UCSD-AML1 (cell line): ENCODE results near the gene BMAL1.

Experiments used
- DNase-seq: peaks from one replicate; lab custom pipeline; 2025; ENCODE audit not compliant: unreplicated experiment; lab: John Stamatoyannopoulos, UW

The BMAL1 gene

DNA sequence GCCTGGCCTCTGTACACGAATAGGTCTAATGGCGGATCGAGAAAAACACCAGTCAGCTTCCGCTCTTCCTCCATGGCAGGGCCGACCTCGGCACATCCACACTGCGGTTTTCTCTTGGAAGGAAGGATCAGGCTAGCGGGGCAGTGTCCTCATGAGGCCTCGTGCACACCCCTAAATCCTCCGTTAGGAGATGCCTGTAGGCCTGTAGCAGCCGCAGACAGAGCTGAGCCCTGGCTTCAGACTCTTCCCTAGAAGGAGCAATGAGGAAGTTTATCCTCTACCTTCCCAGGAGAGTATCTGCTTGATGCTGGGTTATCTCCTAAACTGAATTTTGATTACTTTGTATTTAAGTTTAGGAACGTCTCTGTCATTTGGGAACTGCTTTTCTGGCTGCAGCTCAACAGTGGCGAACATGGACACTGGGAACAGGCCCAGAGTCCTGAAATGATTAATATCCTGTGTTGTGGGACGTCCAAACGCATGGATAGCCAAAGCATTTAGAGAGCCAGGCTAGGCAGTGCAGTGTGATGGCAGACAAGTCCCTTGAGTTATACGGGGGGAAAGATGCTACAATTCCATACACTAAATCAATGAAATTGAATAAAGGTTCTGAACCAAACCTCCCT, 16.5 kb upstream of the BMAL1 start:
- no peak for DNase-seq

DNA sequence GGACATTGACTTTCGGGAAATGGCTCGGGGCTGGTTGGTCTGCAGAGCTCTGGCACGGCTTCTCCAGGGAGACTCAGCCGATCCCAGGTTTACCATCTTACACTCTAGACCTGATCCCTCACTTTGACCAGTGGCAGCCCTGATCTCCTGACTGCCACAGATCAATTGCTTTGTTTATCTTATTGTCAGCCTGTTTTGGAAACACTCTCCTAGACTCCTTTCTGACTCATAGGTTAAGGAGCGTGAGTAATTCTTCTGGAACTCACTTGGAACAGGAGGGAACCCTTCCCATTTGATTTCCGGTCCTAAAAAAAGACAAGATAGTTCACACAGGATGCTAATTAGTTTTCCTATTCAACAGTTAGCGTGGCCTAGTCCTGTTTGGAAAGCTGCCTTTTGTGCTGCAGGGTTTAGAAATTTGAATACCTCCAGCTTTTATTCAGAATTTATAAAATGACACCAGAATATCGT, 16.0 kb upstream of the BMAL1 start:
- no peak for DNase-seq

DNA sequence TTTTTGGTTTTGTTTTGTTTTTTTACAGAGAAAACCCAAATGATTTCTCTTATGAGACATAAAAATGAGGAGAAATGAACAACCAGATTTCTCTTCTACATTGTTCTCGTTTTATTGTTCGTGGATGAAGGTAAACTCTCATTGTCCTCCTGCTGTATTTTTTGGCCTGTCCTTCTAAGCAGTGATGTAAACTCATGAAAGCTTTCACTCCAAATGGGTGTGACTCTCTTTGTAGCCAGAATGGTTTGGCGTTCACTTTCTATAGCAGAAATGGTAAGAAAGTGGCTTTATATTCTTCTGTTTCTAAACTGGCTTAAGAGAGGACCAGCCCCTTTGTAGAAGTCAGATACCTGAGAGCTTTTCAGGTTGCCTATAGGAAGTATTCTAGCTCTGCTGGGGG, 15.5 kb upstream of the BMAL1 start:
- DNase-seq, result no peak

DNA sequence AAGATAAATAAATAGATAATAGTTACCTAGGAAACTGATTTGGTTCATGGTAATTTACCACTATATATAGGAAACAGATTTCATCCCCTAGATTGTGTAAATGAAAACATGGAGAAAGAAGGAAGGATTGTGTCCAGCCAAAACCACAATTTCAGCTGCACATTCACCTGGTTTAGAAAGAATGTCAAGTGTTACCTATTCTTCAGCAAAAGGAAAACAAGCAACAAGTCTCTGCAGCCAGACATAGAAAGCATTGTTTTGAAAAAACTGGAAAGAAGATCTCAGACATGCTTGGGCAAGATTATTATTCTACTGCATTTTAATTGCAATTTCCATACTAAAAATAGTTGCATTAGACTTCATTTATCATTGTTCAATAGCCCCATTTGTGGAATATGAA, 8.8 kb upstream of the BMAL1 start:
- DNase-seq, result no peak

DNA sequence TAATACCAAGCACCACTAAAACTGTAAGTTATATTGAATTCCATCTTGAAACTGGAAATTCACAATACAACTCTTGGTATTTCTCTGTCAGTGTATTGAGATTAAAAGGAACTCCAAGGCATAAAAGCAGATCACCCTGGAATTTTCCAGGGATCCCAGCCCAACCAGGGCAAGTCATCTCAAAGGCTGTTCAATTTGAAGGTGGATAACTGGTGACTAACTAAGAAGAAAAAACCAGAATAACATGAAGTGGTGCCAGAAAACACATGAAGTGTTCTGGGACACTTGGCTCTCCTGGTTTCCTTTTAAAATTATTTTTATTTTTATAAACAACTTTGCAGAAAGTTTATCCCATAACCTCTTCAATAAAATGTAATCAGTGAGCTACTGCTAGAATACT, 7.8 kb upstream of the BMAL1 start:
- no peak for DNase-seq

DNA sequence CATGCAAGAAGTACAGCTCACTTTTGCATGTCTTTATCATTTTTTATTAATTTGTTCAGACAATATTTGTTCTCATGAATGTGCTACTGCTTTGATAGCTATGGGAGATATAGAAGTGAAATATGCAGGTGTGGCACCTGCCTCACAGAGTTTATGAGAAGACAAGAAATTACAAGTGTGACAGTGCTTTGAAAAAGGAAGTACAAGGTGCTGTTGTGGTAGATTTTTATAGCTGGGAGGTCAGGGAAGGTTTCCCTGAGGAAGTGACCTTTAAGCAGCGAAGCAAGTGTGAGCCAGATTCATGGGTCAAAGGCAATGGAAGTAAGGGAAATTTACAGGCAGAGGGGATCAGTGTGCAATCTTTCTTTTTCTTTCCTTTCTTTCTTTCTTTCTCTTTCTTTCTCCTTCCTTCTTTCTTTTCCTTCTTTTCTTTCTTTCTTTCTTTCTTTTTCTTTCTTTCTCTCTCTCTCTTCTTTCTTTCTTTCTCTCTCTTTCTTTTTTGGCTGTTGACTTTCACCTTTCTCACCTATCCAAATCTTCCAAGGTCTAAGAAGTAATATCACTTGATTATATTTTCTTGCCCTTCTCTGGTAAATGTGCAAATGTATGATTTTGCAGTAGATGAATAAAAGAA, 6.4 kb upstream of the BMAL1 start:
- DNase-seq, result no peak

DNA sequence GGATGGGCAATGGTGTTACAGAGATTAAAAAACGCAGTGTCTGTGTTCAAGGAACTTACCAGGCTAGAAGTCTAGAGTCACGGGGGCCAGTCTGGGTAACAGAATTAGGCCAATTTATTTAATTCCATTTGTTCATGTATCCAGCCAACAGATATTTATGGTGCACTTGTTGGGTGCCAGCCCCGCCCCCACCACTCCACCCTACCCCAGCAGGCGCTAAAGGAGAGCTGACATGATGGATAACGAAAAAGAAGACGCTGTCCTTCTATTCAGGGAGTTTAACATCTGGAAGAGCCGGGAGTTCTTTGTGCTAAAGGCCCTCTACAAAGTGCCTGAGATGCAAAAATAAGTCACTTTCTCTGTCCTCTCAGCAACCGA, 1.1 kb upstream of the BMAL1 start:
- DNase-seq, result no peak

DNA sequence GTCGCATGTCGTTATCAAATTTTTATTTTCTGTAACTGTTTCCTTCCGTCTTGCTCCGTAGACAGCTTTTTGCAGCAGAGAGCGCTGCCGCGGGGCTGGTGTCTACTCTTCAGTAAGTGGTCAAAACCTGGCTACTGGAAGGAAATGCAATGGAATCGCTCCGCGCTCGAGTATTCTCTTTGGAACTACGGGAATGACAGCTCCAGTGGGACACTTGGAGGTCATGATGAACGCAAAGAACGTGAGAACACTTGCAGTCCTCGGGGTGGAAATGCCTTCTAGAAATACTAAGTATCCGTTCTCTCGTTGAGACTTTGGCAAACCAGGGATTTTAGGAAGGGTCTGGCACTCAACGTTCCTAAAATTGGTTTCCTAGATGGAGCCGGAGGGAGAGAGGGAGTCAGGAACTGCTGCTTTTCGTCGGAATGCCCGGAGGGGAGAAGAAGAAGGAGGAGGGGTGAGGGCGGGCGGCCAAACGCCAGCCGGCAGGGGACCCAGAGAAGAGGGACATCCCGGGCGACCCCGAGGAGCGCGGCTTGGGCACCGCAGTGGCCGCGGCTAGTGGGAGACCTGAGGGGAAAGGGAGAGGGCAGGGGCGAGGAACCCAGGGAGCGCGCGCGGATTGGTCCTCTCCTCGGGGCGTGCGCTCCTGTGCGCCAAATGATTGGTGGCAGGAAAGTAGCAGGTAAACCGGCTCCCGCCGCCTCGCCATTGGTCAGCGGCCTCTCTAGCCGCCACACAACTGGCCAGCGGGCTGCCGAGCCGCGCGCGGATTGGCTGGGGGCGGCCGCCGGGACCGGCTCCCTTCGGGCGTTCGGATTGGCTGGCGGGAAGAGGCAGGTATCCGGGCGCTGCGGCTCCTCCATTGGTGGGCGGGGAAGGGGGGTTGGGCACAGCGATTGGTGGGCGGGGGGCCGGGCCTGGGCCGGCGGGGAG, 490 bp upstream of the BMAL1 start:
- peak; percentile 96 for DNase-seq

DNA sequence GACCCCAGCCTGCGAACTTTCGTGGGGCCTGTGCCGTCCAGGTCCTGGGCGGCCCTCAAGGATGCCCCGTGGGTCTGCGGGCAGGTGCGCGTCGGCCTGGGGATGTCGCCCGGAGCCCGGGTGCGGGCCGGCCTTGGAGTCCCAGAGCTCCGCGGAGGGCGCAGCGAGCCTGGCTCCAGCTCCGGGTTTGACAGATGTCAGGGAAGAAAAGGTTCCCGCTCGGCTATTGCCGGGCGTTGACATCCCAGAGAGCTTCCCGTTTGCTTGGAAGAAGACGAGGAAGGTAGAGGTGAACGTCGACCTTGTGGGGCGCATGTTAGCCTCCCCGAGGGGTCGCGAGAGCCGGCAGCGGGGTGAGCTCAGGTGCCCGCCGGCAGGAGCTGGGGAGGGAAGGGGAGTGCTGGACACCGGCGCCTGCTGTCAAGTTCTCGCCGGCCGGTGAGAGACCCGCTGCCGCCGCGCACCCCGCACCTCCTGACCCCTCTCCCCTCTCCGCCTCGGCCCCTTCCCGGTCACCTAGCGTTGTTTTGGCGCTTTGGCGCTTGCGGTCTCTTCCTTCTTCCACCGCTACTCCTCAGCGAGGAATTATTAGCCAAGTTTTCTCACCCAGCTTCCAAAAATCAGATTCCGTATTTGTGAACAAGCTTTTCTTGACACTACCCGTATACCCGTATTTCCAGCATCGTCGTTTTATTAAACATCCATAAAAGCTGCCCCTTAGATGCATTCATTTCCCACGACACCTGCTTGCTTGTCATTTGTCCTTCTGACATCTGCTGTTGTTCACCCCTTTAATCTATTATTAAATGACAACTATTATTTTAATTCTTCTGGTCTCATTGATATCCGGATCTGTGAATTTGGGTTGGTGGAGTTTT, 1.3 kb downstream of the BMAL1 start:
- DNase-seq, result no peak

DNA sequence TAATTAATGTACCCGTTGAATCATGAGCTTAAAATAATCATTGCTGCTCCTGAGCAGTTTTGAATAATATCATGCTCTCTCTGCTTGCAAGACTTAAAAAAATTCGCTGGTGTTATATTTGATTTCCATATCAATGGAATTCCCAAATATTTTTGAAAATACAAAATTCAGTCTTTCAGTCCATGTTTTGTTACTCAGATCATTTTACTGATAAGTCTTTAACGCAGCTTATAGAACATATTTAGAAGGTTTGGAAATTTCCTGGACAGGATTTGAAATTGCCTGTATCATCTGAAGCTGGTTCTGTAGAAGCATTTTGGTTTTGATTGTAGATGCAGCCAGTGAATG, 1.9 kb downstream of the BMAL1 start:
- no peak for DNase-seq

DNA sequence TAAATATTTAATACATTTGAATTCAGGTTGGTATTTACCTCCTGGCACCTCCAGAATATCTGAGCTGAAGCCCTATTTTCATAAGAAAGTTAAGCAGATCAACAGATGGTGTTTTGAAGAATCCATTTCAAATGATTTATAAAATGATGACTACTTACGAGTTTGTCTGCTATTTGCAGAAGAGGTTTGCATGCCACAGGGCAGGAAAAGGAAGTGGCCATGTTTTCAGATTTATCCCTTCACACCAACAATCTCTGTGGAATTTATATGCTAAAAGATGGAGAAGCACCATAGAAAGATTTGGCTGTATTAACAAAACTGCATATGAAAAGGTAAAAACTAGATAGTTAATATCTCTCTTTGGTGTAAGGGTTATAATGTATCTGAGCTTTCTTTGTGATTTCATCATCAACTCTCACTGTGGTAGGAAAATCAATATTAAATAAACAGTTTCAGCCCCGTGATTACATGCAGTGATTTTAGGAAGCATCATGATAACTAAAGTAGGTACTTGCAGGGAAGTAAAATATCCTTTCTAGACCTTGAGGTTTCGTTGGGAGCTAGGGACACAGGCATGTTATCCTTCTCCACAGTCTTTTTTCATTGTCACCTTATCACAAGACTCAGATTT, 2.6 kb downstream of the BMAL1 start:
- DNase-seq, result no peak

DNA sequence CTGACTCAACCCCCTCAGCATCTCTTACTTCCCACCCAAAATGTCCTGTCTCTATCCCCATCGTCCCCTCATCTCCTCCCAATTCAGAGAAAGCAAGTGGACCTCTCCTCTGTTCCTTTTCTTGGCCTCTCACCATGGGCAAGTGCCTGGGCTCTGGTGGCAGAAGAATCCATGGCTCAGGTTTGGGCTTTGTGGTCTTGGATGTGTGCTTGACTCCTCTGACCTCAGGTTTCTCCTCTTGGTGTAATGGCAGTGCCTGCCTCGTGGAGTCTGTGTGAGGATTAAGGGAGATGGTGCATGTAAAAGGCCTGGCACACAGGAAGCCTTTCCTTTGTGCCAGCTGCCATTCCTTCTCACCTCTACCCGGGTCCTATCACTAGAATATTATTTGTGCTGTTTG, 3.2 kb downstream of the BMAL1 start:
- no peak for DNase-seq

DNA sequence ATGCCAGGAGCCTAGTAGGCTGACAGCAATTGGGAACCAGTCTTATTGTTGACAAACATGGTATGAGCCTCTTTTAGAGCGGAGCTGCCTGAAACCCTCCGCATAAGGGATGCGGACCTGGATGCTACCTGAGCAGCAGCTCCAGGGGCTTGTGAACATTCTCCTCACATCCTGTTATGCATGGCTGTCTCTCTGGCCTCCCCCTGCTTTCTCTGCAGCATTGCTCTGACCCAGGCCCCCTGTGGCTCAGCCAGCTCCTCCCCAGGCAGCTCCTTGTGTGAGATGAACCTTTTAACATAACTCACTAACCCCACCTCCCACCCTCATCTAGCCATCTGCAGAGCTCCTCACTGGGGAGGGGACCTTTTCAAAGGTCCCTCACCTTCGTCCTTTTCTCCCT, 6.0 kb downstream of the BMAL1 start:
- no peak for DNase-seq

DNA sequence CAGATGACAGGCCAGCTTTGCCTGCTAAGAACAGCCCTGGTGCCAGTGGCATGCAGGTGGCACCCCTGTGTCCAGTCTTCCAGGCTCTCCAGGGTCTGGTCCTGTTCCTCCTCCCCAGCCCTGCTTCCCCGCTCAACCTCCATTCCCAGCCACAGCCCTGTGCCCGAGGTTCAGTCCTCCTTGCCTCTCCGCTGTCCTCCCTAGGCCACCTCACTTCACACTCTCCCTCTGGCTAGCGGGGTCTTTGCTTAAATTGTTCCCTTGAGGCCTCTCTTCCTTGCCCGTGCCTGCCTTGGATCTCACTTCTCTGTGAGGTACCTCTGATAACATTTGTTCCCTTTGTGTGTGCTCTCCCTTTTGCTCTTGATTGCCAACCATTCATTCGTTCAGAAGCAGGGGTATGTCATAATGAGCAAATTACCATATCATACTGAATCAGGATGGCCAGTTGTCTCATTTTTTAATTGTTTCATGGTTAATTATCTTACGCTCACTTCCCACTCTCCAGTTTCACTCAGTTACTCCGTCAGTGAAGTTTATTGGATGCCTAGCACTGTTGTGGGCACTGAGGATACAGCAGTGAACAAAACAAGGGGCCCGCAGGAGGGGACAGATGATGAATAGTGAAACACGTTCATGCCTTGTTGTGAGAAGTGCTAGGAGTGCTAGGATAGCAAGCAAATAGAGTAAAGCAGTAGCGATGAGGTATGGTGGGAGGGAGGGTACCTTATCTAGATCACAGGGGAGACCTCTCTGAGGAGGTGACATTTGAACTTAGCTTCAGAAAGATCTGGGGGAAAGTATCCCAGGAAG, 7.4 kb downstream of the BMAL1 start:
- DNase-seq, result no peak

DNA sequence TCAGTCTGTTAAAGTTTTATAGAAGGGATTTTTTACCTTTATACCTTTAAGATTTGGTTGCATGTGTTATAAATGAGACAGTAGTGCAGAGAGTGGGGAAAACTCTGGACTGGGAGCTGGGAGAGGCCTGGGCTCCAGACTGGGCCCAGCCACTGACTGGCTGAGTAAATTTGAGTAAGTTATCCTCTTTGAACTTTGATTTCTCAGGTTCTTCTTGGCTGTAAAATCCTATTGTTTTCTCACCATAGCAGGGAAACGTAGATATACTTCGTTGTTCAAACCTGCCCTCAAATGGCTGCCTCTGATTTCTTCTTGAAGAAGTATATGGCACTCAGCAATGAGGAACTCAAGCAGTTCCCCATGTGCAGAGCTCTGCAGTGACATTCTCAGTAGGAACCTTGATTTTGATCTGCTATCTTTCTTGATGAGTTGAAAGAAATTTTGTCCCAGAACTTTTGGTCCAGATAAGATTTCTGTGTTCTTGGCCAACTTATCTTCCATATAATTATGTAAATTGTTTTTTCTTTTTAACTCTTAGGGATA, 8.8 kb downstream of the BMAL1 start:
- no peak for DNase-seq

DNA sequence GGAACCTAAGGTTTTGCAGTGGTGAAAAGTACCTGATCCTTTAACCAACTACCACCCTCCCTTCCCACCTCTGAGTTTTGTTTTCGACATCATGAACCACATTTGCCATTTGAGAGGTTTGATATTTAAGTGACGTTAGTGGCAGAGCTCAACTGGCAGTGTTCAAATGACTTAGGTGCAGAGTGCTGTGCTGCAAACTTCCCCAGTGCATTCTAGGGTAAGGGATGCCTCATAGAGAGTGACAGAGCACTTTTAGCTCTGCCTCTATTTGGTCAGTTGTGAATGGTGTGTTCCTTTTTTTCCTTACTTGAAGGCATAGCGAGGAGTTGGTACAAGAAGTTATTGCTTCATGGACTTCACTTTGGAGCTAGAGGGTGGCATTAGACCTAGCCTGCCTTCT, 9.4 kb downstream of the BMAL1 start:
- no peak for DNase-seq

DNA sequence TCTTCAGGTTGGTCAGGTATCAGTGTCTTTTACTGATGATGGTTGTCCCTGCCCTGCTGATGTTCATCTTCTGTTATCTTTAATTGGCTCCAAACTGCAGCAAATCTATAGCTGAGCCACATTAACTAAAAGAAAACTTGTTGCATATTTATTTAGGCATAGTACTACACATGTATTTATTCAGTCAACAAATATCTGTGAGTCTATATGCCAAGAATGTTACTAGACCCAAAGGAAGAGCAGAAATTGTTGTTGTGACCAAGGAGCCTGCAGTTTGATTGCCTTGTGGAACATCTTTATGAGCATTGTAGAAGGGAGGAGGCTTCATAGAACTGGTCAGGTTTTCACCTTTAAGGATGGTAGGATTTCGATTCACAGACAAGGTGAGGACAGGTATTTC, 10.1 kb downstream of the BMAL1 start:
- DNase-seq, result no peak

DNA sequence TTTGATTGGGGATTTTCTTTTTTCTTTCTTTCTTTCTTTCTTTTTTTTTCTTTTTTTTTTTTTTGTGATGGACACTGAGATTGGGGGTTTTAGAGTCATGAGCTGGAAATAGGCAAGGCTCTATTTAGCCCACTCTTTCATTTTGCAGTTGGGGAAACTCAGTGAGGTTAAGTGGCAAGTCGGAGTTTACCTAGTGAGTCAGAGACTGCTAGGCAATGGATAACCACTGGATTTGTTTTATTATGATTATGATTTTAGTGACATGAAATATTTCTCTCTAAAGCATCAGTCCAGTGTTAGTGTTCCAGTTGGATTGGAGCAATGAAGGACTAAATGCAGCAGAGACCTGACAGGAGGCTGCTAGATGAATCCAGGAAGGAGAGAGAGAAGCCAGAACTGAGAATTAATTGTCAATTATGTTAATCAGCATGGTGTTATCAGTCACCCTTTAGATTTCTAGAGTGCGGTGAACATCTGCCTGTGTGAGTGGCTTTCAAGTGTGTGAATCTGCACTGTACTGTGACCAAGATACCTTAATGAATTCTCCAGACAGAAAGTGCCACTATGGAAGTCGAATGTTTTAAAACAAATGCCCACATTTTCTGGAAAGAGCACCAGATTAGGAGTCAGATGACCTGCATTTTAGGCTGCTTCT, 10.9 kb downstream of the BMAL1 start:
- DNase-seq, result no peak

DNA sequence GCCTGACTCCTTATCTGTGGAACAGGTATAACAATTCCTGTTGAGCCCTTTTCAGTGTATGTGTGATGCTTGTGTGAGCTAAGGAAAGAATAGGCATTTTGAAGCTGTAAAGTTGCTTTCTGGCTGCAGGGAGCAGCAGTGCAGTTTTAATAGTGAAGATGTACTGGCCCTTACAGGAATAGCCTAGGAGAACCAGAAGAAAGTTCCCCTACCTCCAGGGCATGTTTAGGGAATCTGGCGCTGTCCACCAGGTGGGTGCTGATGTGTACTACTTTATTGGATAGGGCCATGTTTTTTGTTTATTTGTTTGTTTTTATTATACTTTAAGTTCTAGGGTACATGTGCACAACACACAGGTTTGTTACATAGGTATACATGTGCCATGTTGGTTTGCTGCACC, 11.5 kb downstream of the BMAL1 start:
- DNase-seq, result no peak
